ENCODE measurements around the gene TBC1D5.
"Not testable (repeated sequence)": the region's sequence is repeated elsewhere in the genome, so short reads cannot be mapped to it uniquely, and the experiment has no call there.

TBC1D5 gene

DNA sequence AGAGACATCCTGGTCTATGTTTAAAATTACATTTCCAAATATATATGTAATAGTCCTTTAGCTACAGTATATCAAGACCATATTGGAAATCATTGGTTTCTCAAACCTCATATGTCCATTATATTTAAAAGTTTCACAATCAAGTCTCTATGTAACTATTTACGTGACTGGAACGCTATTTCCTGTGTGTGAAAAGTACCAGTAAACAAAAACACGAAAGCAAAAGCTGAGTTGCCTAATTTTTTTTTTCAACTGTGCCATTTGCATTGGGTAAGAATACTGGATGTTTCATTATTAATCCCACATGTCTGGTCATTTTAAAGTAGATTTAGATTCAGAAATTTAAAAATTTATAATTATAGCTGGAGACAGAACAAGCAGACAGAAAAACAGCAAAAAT is 381.4 kb downstream of the TBC1D5 start:
- TF ChIP-seq, protein P1, sequence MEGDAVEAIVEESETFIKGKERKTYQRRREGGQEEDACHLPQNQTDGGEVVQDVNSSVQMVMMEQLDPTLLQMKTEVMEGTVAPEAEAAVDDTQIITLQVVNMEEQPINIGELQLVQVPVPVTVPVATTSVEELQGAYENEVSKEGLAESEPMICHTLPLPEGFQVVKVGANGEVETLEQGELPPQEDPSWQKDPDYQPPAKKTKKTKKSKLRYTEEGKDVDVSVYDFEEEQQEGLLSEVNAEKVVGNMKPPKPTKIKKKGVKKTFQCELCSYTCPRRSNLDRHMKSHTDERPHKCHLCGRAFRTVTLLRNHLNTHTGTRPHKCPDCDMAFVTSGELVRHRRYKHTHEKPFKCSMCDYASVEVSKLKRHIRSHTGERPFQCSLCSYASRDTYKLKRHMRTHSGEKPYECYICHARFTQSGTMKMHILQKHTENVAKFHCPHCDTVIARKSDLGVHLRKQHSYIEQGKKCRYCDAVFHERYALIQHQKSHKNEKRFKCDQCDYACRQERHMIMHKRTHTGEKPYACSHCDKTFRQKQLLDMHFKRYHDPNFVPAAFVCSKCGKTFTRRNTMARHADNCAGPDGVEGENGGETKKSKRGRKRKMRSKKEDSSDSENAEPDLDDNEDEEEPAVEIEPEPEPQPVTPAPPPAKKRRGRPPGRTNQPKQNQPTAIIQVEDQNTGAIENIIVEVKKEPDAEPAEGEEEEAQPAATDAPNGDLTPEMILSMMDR (IDR thresholded peaks at IDR 0.05; ENCODE audit: low read depth, low read length, missing control alignments) = no peak
- no peak for DNase-seq (ENCODE audit: low read depth)
- H3K4me3 ChIP-seq (ENCODE audit: low read depth, low read length) = no peak overlapping the region

DNA sequence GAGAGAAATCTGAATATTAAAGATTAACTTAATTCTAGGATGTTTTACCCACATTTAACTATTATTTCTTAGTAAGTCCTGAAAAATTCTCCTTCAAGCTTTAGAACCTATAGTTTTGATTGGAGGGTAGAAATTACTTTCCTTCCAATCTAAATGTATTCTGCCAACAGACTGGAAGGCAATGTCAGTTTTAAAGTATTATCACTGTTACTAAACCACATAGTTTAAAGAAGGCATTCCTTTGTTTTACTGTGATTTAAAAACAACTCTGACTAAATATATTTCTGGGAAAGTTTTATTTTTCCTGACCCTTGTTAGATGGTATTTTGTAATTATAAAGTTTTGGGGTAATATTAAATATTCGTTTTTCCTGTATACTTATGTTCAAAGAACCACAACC is 382.5 kb downstream of the TBC1D5 start:
- TF ChIP-seq, protein P1 (IDR thresholded peaks at IDR 0.05; ENCODE audit: low read depth, low read length, missing control alignments) = no peak
- H3K4me3 ChIP-seq (ENCODE audit: low read depth, low read length) = no peak overlapping the region
- no peak for DNase-seq (ENCODE audit: low read depth)

DNA sequence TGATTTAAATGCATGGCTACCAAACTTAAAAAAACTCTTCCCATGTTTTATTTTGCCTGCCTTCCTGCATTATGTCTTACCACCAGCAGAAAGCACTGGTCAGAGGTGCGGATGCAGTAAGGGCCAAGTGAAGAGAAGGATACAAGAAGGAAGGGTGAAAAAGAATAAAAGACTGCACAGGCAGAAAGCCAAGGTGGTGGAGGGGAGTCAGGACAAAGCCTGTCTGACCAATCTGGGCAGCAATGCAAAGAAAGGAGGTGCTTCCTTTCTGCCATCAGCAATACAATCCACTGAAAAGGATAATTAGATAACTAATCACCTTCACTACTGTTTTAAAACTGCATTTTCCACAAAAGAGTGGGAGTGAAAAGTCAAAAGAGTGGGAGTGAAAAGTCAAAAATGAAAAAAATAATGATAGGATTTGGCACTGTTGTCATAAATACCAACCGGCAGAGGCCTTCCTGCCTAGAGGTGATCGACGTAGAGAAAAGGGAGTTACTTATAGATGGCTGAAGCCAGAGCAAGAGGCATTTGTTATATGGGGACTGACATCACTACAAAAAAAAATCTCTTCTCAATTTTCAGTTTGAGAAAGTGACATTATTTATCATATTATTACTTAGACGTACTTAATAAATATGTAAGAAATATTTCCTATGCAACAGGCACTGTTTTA is 385.3 kb downstream of the TBC1D5 start:
- DNase-seq (ENCODE audit: low read depth) = no peak
- TF ChIP-seq, protein P1 (IDR thresholded peaks at IDR 0.05; ENCODE audit: low read depth, low read length, missing control alignments) = no peak
- no peak overlapping the region for H3K4me3 ChIP-seq (ENCODE audit: low read depth, low read length)

DNA sequence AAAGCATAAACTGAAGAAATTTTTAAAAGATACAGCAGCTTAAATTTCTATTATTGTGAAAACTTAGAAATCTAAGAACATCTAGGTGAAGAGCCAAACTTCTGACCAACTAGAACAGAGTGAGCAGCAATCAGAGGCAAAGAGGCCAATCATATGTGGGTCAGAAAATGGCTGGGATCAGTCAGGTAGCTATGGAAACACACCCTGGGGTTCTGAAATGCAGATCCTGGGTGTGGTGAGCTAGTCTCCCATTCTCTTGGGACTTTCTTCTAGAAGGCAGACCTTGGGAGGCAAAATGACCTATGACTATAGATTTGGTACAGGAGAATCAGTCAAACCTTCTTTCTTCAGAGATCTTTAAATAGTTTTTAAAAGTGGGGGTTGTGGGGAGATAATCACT is 385.8 kb downstream of the TBC1D5 start:
- DNase-seq (ENCODE audit: low read depth) = no peak
- TF ChIP-seq, protein P1 (IDR thresholded peaks at IDR 0.05; ENCODE audit: low read depth, low read length, missing control alignments) = no peak

DNA sequence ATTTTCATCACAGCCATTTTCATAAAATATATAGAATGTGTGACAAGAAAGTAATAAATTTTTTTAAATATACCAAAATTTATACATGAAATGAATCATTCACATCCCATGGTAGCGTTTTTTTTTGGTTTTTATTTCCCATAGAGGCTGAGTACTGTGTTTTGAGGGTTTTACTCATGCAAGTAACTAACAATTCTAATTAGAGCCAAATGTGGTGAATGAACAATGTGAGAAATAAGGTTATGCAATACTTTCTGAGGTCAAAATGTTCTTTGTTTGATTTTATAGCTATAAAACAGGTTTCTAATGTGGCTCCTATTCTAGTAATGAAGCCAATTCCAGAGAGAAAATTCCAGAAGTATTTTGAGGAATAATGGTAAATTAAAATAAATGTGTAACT is 386.8 kb downstream of the TBC1D5 start:
- no peak overlapping the region for H3K4me3 ChIP-seq (ENCODE audit: low read depth, low read length)
- TF ChIP-seq, protein P1 (IDR thresholded peaks at IDR 0.05; ENCODE audit: low read depth, low read length, missing control alignments) = no peak
- no peak for DNase-seq (ENCODE audit: low read depth)

More for the DNA sequence above, 385.8 kb downstream of the TBC1D5 start:
- no peak overlapping the region for H3K4me3 ChIP-seq (ENCODE audit: low read depth, low read length)

DNA sequence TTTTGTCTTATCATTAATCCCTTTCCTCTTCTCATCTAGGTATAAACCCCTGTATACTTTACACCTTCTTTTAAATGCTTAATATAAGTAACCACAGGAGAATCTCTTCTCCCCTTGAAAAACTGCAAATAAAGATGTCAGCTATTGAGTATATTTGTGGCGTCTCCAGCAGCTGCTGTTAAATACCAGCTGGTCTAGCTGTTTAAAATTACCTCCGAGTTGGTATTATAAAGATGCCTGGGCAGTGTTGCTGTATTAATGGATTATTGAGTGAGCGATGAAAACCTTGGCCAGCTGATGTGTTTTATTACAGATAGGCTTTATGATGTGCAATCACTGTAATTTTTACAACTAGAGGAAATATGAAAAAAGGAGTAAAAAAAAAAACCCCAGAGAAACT is 388.1 kb downstream of the TBC1D5 start:
- TF ChIP-seq, protein P1 (IDR thresholded peaks at IDR 0.05; ENCODE audit: low read depth, low read length, missing control alignments) = no peak

DNA sequence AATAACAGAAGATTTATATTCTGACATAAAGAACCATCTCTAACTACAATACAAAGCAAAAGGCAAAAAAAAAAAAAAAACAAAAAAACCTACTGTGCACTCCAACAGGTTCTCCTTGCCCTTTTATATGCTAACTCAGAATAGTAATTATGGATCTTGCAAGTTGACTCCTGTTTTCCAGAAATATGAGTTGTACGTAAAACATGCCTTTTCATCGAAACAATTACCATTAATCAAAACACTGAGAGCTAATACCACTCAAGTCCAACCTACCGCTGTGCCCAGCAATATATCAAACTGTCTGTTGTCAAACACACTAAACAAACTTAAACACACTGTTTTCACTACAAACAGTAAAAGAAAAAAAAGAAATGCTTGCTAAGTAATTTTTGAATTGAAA is 389.8 kb downstream of the TBC1D5 start:
- no peak overlapping the region for H3K4me3 ChIP-seq (ENCODE audit: low read depth, low read length)
- TF ChIP-seq, protein P1 (IDR thresholded peaks at IDR 0.05; ENCODE audit: low read depth, low read length, missing control alignments) = no peak
- DNase-seq (ENCODE audit: low read depth) = no peak

More for the DNA sequence above, 388.1 kb downstream of the TBC1D5 start:
- no peak for DNase-seq (ENCODE audit: low read depth)
- no peak overlapping the region for H3K4me3 ChIP-seq (ENCODE audit: low read depth, low read length)

DNA sequence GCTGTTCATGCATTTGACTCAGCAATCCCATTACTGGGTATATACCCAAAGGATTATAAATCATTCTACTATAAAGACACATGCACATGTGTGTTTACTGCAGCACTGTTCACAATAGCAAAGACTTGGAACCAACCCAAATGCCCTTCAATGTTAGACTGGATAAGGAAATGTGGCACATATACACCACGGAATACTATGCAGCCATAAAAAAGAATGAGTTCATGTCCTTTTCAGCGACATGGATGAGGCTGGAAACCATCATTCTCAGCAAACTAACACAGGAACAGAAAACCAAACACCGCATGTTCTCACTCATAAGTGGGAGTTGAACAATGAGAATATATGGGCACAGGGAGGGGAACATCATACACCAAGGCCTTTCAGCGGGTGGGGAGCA is 391.2 kb downstream of the TBC1D5 start:
- not testable (repeated sequence) for DNase-seq (ENCODE audit: low read depth); H3K4me3 ChIP-seq (ENCODE audit: low read depth, low read length)

Data from GM12864 (cell line).